GM12874 (cell line): ENCODE data around the gene TMEM258.

ENCODE experiments used
- TF ChIP-seq, protein P1 (sequence below): IDR thresholded peaks from 2 replicates; pipeline ENCODE4 v1.5.1; 2011; ENCODE audit warnings: low read depth, mild to moderate bottlenecking, control low read depth, low read length, moderate library complexity; ENCODE audit not compliant: insufficient read depth

TMEM258 gene

DNA sequence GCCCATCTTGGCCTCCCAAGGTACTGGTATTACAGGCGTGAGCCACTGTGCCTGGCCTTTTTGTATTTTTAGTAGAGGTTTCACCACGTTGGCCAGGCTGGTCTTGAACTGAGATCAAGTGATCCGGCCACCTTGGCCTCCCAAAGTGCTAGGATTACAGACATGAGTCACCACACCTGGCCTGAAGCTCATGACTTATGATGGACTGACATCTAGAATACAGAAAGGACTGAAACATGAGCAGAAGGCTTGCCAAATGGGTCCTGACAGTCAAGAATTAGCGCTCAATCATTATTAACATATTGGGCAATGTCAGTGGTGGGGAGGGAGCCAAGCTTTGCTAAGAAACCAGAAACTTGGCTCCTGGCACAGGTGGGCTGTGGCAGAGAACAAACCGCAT is 19.4 kb upstream of the TMEM258 start:
- TF ChIP-seq, protein P1, sequence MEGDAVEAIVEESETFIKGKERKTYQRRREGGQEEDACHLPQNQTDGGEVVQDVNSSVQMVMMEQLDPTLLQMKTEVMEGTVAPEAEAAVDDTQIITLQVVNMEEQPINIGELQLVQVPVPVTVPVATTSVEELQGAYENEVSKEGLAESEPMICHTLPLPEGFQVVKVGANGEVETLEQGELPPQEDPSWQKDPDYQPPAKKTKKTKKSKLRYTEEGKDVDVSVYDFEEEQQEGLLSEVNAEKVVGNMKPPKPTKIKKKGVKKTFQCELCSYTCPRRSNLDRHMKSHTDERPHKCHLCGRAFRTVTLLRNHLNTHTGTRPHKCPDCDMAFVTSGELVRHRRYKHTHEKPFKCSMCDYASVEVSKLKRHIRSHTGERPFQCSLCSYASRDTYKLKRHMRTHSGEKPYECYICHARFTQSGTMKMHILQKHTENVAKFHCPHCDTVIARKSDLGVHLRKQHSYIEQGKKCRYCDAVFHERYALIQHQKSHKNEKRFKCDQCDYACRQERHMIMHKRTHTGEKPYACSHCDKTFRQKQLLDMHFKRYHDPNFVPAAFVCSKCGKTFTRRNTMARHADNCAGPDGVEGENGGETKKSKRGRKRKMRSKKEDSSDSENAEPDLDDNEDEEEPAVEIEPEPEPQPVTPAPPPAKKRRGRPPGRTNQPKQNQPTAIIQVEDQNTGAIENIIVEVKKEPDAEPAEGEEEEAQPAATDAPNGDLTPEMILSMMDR: no peak

DNA sequence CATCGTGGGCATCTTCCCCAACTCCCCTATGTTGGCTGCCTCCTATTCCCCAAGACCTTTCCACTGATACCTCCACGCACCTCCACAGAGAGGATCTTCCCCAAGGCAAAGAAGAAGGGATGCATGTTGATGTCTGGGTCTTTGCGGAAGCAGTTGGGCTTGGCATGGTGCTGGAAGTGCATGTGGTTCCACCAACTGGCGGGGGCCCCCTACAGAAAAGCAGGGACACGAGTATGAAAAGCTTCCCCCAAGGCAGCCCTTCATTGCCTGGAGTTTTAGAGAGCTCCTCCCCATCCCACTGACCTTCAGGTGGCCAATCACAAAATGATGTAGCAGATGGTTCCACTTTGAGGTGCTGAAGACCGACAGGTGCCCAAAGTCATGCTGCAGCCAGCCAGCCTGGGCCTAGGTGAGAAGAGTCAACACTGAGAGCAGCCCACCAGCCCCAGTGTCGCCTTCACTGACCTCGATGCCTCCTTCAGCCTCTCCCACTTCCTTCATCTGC is 18.3 kb upstream of the TMEM258 start:
- TF ChIP-seq, protein P1: no peak

DNA sequence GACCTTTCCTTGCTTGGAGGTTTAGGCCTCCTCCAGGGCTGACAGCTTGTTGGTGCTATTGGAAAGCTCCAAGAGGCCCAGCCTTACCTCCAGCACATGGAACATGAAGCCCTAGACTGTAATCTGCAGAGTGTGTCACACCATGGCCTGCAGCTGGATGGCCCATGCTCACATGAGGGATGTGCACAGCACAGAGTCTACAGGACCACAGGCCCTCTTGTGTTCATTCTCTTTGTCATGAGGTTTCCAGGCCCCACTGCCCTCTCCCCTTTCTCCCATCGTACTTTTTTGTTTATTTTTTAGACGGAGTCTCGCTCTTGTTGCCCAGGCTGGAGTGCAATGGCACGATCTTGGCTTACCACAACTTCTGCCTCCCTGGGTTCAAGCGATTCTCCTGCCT is 14.4 kb upstream of the TMEM258 start:
- TF ChIP-seq, protein P1: no peak

DNA sequence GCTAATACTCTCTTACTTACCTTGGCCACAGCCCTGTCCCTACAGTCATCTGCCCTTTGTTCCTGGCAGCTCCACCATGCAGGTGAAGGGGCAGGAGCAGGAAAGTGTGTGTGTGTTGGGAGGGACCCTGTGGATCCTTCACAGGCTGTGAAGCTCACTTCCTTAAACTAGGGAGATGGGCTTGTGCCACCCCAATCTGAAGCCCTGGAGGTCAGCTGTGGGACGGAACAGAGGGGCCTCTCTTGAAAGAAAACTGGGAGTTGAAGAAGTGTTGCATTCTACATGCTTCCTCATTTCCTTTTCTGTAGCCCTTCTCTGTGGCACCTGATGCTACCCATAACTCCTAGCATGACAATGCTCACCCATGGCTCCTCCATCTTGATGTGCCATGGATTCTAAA is 12.7 kb upstream of the TMEM258 start:
- TF ChIP-seq, protein P1: no peak

DNA sequence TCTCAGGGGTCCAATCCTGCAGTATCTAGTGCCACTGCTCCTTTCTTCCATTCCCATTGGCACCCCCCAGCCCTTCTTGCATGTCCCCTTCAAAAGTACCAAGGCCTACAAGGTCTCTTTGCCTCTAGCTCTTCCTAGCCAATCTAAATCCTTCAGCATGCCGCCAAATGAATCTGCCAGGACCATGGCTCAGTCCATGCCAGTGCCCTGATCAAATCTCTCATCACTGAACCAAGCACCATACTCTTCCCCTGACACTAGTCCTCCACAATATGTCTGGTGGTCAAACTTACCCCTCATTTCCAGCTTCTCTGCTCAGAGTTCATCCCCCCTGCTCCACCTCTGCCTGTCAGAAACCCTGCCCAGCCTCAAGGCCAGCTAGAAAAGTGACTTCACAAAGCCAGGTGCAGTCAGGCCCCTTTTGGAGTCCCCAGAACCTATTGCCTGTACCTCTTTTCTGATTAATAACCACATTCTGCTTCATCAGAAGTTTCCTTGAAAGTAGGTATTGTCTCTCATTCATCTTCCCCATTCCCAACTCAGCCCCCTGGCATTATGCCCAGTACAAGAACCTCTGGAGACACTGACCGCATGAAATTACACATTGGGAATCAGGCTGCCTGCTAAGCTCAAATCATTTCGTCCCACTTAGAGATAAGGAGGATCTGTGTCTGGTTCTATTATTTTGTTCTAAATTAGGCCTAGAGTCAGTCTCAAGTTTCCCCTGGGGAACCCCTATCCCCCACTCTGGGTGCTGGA is 11.7 kb upstream of the TMEM258 start:
- TF ChIP-seq, protein P1: no peak

DNA sequence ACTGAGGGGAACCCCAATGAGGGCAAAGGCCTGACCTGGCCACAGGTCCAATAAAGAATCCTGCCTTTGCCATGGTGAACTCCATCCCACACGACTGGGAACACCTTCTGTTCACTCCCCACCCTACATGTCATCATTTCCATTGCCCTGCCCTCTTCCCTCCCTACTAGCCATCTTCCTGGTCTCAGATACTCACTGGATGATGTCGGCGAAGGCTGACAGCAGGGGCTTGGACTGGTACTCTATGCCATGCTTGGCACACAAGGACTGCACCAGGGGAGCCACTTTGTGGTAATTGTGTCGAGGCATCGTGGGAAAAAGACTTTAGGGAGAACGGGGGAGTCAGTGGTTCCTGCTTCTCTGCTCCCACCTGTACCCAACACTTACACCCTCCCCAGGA is 10.2 kb upstream of the TMEM258 start:
- TF ChIP-seq, protein P1: no peak

DNA sequence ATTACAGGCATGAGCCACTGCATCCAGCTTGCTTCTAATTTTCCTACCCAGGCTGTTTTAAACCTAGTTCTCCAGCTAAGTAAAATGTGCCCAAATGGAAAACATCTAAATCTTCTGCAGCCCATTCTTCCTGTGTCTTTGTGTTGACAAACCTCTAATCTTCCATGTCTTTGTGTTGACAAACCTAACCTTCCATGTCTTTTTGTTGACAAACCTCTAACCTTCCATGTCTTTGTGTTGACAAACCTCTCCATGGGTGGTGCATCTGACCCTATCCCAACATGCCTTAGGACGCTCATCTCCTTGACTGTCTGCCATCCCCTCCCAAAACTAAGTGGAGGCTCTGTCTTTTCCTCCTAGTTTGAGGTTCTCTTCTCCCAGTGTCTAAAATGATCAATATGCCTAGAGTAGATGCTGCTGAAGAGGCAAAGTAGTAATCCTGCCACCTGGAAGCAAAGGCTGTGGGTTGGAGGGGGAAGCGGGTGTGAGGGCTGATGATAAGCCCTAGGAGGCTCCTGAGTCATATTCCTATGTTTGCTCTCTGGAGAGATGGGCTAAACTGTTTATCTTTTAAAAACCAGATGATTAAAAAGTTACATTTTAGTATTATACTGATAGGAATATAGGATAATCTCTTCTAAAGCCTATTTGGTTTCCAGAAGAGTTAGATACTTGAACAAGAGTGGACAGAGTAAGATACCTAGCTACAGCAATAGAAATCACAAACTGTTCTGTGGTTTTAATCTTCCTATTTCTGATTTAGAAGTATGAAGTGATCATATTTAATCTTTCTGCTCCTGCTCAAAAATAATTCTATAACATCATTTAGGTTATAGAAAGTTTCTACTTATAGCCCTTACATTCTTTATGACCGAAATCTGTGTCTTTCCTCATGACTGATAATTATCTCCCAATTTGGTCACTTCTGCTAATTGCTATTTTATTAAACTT is 8.2 kb upstream of the TMEM258 start:
- TF ChIP-seq, protein P1: no peak
